ENCODE results near the gene TGIF1. TPM values are rescaled to one million over a fixed set of nuclear protein-coding genes. Genes with fewer than 3 reads are reported as not detected.

Gene TGIF1
- total RNA-seq, 1 donor from 2014 or later, result 170 TPM

- TF ChIP-seq CTCF (conservative IDR thresholded peaks at IDR 0.05; ENCODE audit: low read depth, low read length), result no peak
- DNase-seq (ENCODE audit: low read depth), result no peak
- H3K4me3 ChIP-seq (ENCODE audit: low read depth, low read length), result peak overlapping the region; percentile 98
Observed at GRCh38 chr18:3451989-3452749, 2.2 kb downstream of the TGIF1 start.

GRCh38 chr18:3452750-3453539 is 3.0 kb downstream of the TGIF1 start:
- peak overlapping the region; percentile 98 for H3K4me3 ChIP-seq (ENCODE audit: low read depth, low read length)
- no peak for DNase-seq (ENCODE audit: low read depth)
- TF ChIP-seq CTCF (conservative IDR thresholded peaks at IDR 0.05; ENCODE audit: low read depth, low read length), result no peak

GRCh38 chr18:3453540-3454364 is 3.8 kb downstream of the TGIF1 start:
- H3K4me3 ChIP-seq (ENCODE audit: low read depth, low read length), result peak overlapping the region; percentile 98
- TF ChIP-seq CTCF (conservative IDR thresholded peaks at IDR 0.05; ENCODE audit: low read depth, low read length), result no peak
- DNase-seq (ENCODE audit: low read depth), result no peak

- DNase-seq (ENCODE audit: low read depth), result no peak
- H3K4me3 ChIP-seq (ENCODE audit: low read depth, low read length), result peak overlapping the region; percentile 98
- TF ChIP-seq CTCF (conservative IDR thresholded peaks at IDR 0.05; ENCODE audit: low read depth, low read length), result peak; percentile 77
Observed at GRCh38 chr18:3454365-3455089, 4.6 kb downstream of the TGIF1 start.

GRCh38 chr18:3455090-3455635 is 5.2 kb downstream of the TGIF1 start:
- H3K4me3 ChIP-seq (ENCODE audit: low read depth, low read length), result peak overlapping the region; percentile 98
- TF ChIP-seq CTCF (conservative IDR thresholded peaks at IDR 0.05; ENCODE audit: low read depth, low read length), result no peak
- DNase-seq (ENCODE audit: low read depth), result no peak
